OCI-M1 (cell line): ENCODE results near the gene CDCA8.

Source experiments
- DNase-seq: peaks from one replicate; lab custom pipeline; 2025; lab: John Stamatoyannopoulos, UW

Gene CDCA8

GRCh38 chr1:37692078-37692833, at the start of gene CDCA8:
Gene CDCA8 (plus strand): TSS chr1:37692516. CDS start chr1:37692691, 175 bp downstream.
- peak; percentile 98 for DNase-seq

GRCh38 chr1:37647281-37647680, 45.0 kb upstream of the CDCA8 start:
- no peak for DNase-seq

- DNase-seq, result no peak
Measured at GRCh38 chr1:37650173-37650572, 42.1 kb upstream of the CDCA8 start.

GRCh38 chr1:37650721-37651120, 41.6 kb upstream of the CDCA8 start:
- no peak for DNase-seq

- DNase-seq, result no peak
Measured at GRCh38 chr1:37651803-37652202, 40.5 kb upstream of the CDCA8 start.

GRCh38 chr1:37652976-37653375, 39.3 kb upstream of the CDCA8 start:
- no peak for DNase-seq

GRCh38 chr1:37653906-37654305, 38.4 kb upstream of the CDCA8 start:
- no peak for DNase-seq

GRCh38 chr1:37655274-37655673, 37.0 kb upstream of the CDCA8 start:
- no peak for DNase-seq

GRCh38 chr1:37656026-37656425, 36.3 kb upstream of the CDCA8 start:
- no peak for DNase-seq

GRCh38 chr1:37656881-37657280, 35.4 kb upstream of the CDCA8 start:
- no peak for DNase-seq

GRCh38 chr1:37657620-37658412, 34.5 kb upstream of the CDCA8 start:
- DNase-seq, result no peak

- DNase-seq, result no peak
Measured at GRCh38 chr1:37658486-37658885, 33.8 kb upstream of the CDCA8 start.

- DNase-seq, result no peak
Measured at GRCh38 chr1:37660664-37661063, 31.7 kb upstream of the CDCA8 start.

- no peak for DNase-seq
Measured at GRCh38 chr1:37661401-37661800, 30.9 kb upstream of the CDCA8 start.

GRCh38 chr1:37662031-37662755, 30.1 kb upstream of the CDCA8 start:
- DNase-seq, result no peak

- no peak for DNase-seq
Measured at GRCh38 chr1:37663426-37664000, 28.8 kb upstream of the CDCA8 start.

GRCh38 chr1:37666241-37666867, 26.0 kb upstream of the CDCA8 start:
- no peak for DNase-seq

GRCh38 chr1:37667023-37667671, 25.2 kb upstream of the CDCA8 start:
- DNase-seq, result no peak

GRCh38 chr1:37670133-37670532, 22.2 kb upstream of the CDCA8 start:
- no peak for DNase-seq

GRCh38 chr1:37671261-37671660, 21.1 kb upstream of the CDCA8 start:
- DNase-seq, result no peak

GRCh38 chr1:37672136-37672870, 20.0 kb upstream of the CDCA8 start:
- DNase-seq, result no peak
